NAMALWA (cell line): ENCODE results near the gene CCSAP.
A peak's percentile ranks its signal among the peaks of the same experiment; 100 is the strongest.

Experiments used
- DNase-seq: peaks from one replicate; pipeline ENCODE4 v3.0.0-alpha.2; 2015; ENCODE audit warnings: low spot score

The CCSAP gene

GRCh38 chr1:229286099-229286766 is 56.6 kb downstream of the CCSAP start:
- no peak for DNase-seq

- DNase-seq, result no peak
These were observed 57.4 kb downstream of the CCSAP start for GRCh38 chr1:229285440-229285839.

- no peak for DNase-seq
These were observed 58.0 kb downstream of the CCSAP start for GRCh38 chr1:229284887-229285286.

- DNase-seq, result no peak
These were observed 59.6 kb downstream of the CCSAP start for GRCh38 chr1:229283183-229283611.

GRCh38 chr1:229282295-229282823 is 60.5 kb downstream of the CCSAP start:
- no peak for DNase-seq

- no peak for DNase-seq
These were observed 61.4 kb downstream of the CCSAP start for GRCh38 chr1:229281339-229281926.

GRCh38 chr1:229280921-229281320 is 61.9 kb downstream of the CCSAP start:
- DNase-seq, result no peak

- DNase-seq, result no peak
These were observed 62.6 kb downstream of the CCSAP start for GRCh38 chr1:229280037-229280828.

- no peak for DNase-seq
These were observed 63.6 kb downstream of the CCSAP start for GRCh38 chr1:229279242-229279641.

- DNase-seq, result no peak
These were observed 64.6 kb downstream of the CCSAP start for GRCh38 chr1:229278120-229278741.

- no peak for DNase-seq
These were observed 67.8 kb downstream of the CCSAP start for GRCh38 chr1:229275005-229275404.

GRCh38 chr1:229273507-229274232 is 69.2 kb downstream of the CCSAP start:
- DNase-seq, result no peak

GRCh38 chr1:229272164-229273158 is 70.4 kb downstream of the CCSAP start:
- no peak for DNase-seq

- peak; percentile 59 for DNase-seq
These were observed 71.2 kb downstream of the CCSAP start for GRCh38 chr1:229271448-229272159.
